Colonic mucosa (tissue), 4 donors: ENCODE measurements around the gene KLF4. TPM values are rescaled to one million over a fixed set of nuclear protein-coding genes. Genes with fewer than 3 reads are reported as not detected.

Source experiments
- DNase-seq: peaks from one replicate; pipeline ENCODE4 v3.0.0-alpha.2; 2020
- H3K27ac ChIP-seq: fragments of 200-600 bp; one replicate; pipeline ENCODE4 v1.8.0; 2021
- H3K27me3 ChIP-seq: fragments of 200-600 bp; one replicate; pipeline ENCODE4 v1.8.0; 2021
- H3K36me3 ChIP-seq: fragments of 200-600 bp; one replicate; pipeline ENCODE4 v1.8.0; 2021
- H3K4me1 ChIP-seq: fragments of 200-600 bp; one replicate; pipeline ENCODE4 v1.8.0; 2021; ENCODE audit warnings: mild to moderate bottlenecking
- H3K4me3 ChIP-seq: fragments of 200-600 bp; one replicate; pipeline ENCODE4 v1.8.0; 2021
- H3K9ac ChIP-seq, 2 donors: one replicate each; pipeline ENCODE4 v1.7.0; 2013; ENCODE audit warnings: control low read depth in 2 of 2, low read depth in 2 of 2, low read length in 2 of 2
- H3K9me3 ChIP-seq: fragments of 200-600 bp; one replicate; pipeline ENCODE4 v1.8.0; 2021
- CTCF ChIP-seq: fragments of 200-600 bp; IDR thresholded peaks from one replicate; pipeline ENCODE4 v1.8.0; 2022; ENCODE audit warnings: antibody characterized with exemption, mild to moderate bottlenecking
- intact Hi-C: fragments of 100-400 bp; cut with DNase I; formaldehyde crosslinking; loops from one replicate; pipeline ENCODE4 v1.14.1; 2022
- total RNA-seq, 2 donors: library from RNA; stranded (reverse); fragmentation: NEBNext Ultra II Directional in 1 of 2; extraction: Animal tissue kit (Norgen Biotek cat#: 25700) in 1 of 2; gene quantifications; one replicate each; pipeline ENCODE4 v1.2.1, GENCODE V29; 2021
- donor health status: healthy.
- donor health status: DM: no; HTN: no; CAD: no.
- donor health status: DM: no; HTN: no; CAD: no.

Gene KLF4
- total RNA-seq, 2 donors from 2014 or later, result 209 to 398 TPM

- no peaks in the 10 kb centered on the region for H3K36me3 ChIP-seq
- no peaks in the 10 kb centered on the region for H3K4me1 ChIP-seq
- no peaks in the 10 kb centered on the region for H3K27me3 ChIP-seq
- no peak overlapping the region for H3K4me3 ChIP-seq
- no peaks in the 10 kb centered on the region for H3K9me3 ChIP-seq
- H3K27ac ChIP-seq, result no peak overlapping the region
- no peak for DNase-seq
- TF ChIP-seq CTCF, result no peak
- intact Hi-C loops, result no loop called here
- no peak overlapping the region for H3K9ac ChIP-seq
Observed at GRCh38 chr9:107443786-107444185, 45.8 kb downstream of the KLF4 start.

DNA sequence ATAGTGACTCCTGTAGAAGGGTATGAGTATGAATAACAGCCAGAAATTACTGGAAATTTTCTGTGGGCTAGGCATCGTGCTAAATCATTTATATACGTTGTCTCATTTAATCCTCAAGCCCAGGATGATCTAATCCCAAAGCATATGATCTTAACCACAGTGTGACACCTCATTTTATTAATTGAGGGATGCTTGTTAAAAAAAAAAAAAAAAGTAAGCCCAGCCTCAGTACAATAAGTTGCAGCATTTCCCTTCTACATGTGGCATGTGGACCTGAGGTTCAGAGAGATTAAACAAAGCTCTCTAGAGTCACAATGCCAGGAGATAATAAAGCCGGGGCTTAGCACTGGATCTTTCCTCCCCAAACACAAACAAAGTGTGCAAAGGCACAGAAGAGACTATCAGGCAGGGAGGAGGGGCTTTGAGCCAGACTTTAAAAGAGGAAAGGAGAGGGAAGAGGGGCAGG is 49.5 kb downstream of the KLF4 start:
- Histone ChIP-seq H3K4me3 (no peak overlapping the region), H3K9me3 (no peaks in the 10 kb centered on the region), H3K36me3 (no peaks in the 10 kb centered on the region), H3K9ac (no peak overlapping the region), H3K4me1 (no peaks in the 10 kb centered on the region), H3K27me3 (no peaks in the 10 kb centered on the region), H3K27ac (no peak overlapping the region)
- DNase-seq, result no peak
- no peak for TF ChIP-seq CTCF
- intact Hi-C loops, result no loop called here

- Histone ChIP-seq H3K27ac (no peak overlapping the region), H3K36me3 (no peaks in the 10 kb centered on the region), H3K9me3 (no peaks in the 10 kb centered on the region), H3K4me1 (no peaks in the 10 kb centered on the region), H3K9ac (no peak overlapping the region), H3K27me3 (no peaks in the 10 kb centered on the region), H3K4me3 (no peak overlapping the region)
- DNase-seq, result no peak
- intact Hi-C loops, result no loop called here
- TF ChIP-seq CTCF, result no peak
Observed at GRCh38 chr9:107438211-107439031, 51.1 kb downstream of the KLF4 start.

DNA sequence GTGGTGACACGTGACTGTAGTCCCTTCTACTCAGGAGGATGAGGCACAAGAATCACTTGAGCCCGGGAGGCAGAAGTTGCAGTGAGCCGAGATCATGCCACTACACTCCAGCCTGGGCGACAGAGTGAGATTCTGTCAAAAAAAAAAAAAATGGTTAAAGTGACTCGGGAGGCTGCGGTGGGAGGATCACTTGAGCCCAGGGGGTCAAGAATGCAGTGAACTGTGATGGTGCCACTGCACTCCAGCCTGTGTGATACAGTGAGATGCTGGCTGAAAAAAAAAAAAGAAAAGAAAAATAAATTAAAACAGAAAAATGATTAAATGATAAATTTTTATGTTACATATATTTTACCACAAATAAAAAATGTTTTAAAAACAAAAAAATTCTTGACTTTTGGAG is 51.9 kb downstream of the KLF4 start:
- Histone ChIP-seq H3K36me3 (no peaks in the 10 kb centered on the region), H3K4me3 (no peak overlapping the region), H3K9me3 (no peaks in the 10 kb centered on the region), H3K27me3 (no peaks in the 10 kb centered on the region), H3K27ac (no peak overlapping the region), H3K4me1 (no peaks in the 10 kb centered on the region), H3K9ac (no peak overlapping the region)
- no peak for DNase-seq
- intact Hi-C loops, result no loop called here
- TF ChIP-seq CTCF, result no peak

- no peak for TF ChIP-seq CTCF
Observed at GRCh38 chr9:107435415-107435814, 54.2 kb downstream of the KLF4 start.

More at GRCh38 chr9:107435415-107435814, 54.2 kb downstream of the KLF4 start:
- Histone ChIP-seq H3K4me1 (no peaks in the 10 kb centered on the region), H3K9ac (no peak overlapping the region), H3K9me3 (no peaks in the 10 kb centered on the region), H3K4me3 (no peak overlapping the region), H3K27ac (no peak overlapping the region), H3K27me3 (no peaks in the 10 kb centered on the region), H3K36me3 (no peaks in the 10 kb centered on the region)
- intact Hi-C loops, result no loop called here
- no peak for DNase-seq

Other genes starting within 250 kb of the KLF4 start
- gene RAD23B, start 206.5 kb downstream of the KLF4 start, total RNA-seq, result 100 to 1,000 TPM; 119 to 146 TPM